ENCODE data around the gene DSCAM. TPM values are rescaled to one million over a fixed set of nuclear protein-coding genes. Genes with fewer than 3 reads are reported as not detected.

Gene DSCAM
- total RNA-seq, 1 donor from 2014 or later, result 2.7 TPM

GRCh38 chr21:40813918-40814317, 33.0 kb downstream of the DSCAM start:
- no peak overlapping the region for H3K27ac Mint-ChIP-seq
- no peaks in the 10 kb centered on the region for H3K9me3 Mint-ChIP-seq (ENCODE audit: low read depth)

GRCh38 chr21:40809673-40810197, 37.2 kb downstream of the DSCAM start:
- TF ChIP-seq CTCF (IDR thresholded peaks at IDR 0.05; ENCODE audit: unreplicated experiment), result no peak
- H3K27me3 Mint-ChIP-seq, result peaks cover 14% of the 10 kb centered on the region
- no peaks in the 10 kb centered on the region for H3K9me3 Mint-ChIP-seq (ENCODE audit: low read depth)
- no peak overlapping the region for H3K4me3 Mint-ChIP-seq (ENCODE audit: low read depth)
- no peaks in the 10 kb centered on the region for H3K36me3 Mint-ChIP-seq (ENCODE audit: insufficient read depth)
- DNase-seq (ENCODE audit: low spot score, unreplicated experiment), result no peak
- H3K4me1 Mint-ChIP-seq (ENCODE audit: low read depth), result peaks cover 7% of the 10 kb centered on the region
- H3K27ac Mint-ChIP-seq, result peak overlapping the region; percentile 36

More at GRCh38 chr21:40813918-40814317, 33.0 kb downstream of the DSCAM start:
- no peak for DNase-seq (ENCODE audit: low spot score, unreplicated experiment)
- H3K27me3 Mint-ChIP-seq, result peaks cover 21% of the 10 kb centered on the region
- no peak for TF ChIP-seq CTCF (IDR thresholded peaks at IDR 0.05; ENCODE audit: unreplicated experiment)
- H3K4me3 Mint-ChIP-seq (ENCODE audit: low read depth), result no peak overlapping the region
- no peaks in the 10 kb centered on the region for H3K36me3 Mint-ChIP-seq (ENCODE audit: insufficient read depth)
- H3K4me1 Mint-ChIP-seq (ENCODE audit: low read depth), result peaks cover 14% of the 10 kb centered on the region

- H3K27ac Mint-ChIP-seq, result no peak overlapping the region
- peaks cover 1% of the 10 kb centered on the region for H3K36me3 Mint-ChIP-seq (ENCODE audit: insufficient read depth)
Measured at GRCh38 chr21:40803101-40803500, 43.9 kb downstream of the DSCAM start.

GRCh38 chr21:40800126-40800525, 46.8 kb downstream of the DSCAM start:
- Mint-ChIP-seq H3K4me1 (ENCODE audit: low read depth) (peaks cover 23% of the 10 kb centered on the region), H3K36me3 (ENCODE audit: insufficient read depth) (peaks cover 1% of the 10 kb centered on the region), H3K9me3 (ENCODE audit: low read depth) (peaks cover 13% of the 10 kb centered on the region), H3K27me3 (peaks cover 6% of the 10 kb centered on the region), H3K4me3 (ENCODE audit: low read depth) (no peak overlapping the region), H3K27ac (no peak overlapping the region)
- no peak for TF ChIP-seq CTCF (IDR thresholded peaks at IDR 0.05; ENCODE audit: unreplicated experiment)
- no peak for DNase-seq (ENCODE audit: low spot score, unreplicated experiment)

More at GRCh38 chr21:40803101-40803500, 43.9 kb downstream of the DSCAM start:
- Mint-ChIP-seq H3K4me1 (ENCODE audit: low read depth) (peaks cover 6% of the 10 kb centered on the region), H3K9me3 (ENCODE audit: low read depth) (peaks cover 9% of the 10 kb centered on the region), H3K4me3 (ENCODE audit: low read depth) (no peak overlapping the region), H3K27me3 (peaks cover 6% of the 10 kb centered on the region)
- DNase-seq (ENCODE audit: low spot score, unreplicated experiment), result no peak
- TF ChIP-seq CTCF (IDR thresholded peaks at IDR 0.05; ENCODE audit: unreplicated experiment), result no peak

- Mint-ChIP-seq H3K36me3 (ENCODE audit: insufficient read depth) (peaks cover 1% of the 10 kb centered on the region), H3K27me3 (no peaks in the 10 kb centered on the region), H3K9me3 (ENCODE audit: low read depth) (peaks cover 13% of the 10 kb centered on the region), H3K4me3 (ENCODE audit: low read depth) (no peak overlapping the region), H3K27ac (no peak overlapping the region), H3K4me1 (ENCODE audit: low read depth) (peaks cover 25% of the 10 kb centered on the region)
- TF ChIP-seq CTCF (IDR thresholded peaks at IDR 0.05; ENCODE audit: unreplicated experiment), result no peak
- DNase-seq (ENCODE audit: low spot score, unreplicated experiment), result no peak
Measured at GRCh38 chr21:40797891-40798290, 49.1 kb downstream of the DSCAM start.
